Ectodermal cell (in vitro differentiated cells): ENCODE data around the gene UGT2B15.
"Not testable (repeated sequence)": the region's sequence is repeated elsewhere in the genome, so short reads cannot be mapped to it uniquely, and the experiment has no call there.

Source experiments
- H3K27ac ChIP-seq: 2 replicates; pipeline ENCODE4 v1.7.0; 2013; ENCODE audit warnings: mild to moderate bottlenecking, low read depth, low read length; ENCODE audit not compliant: insufficient read depth, poor library complexity, severe bottlenecking
- H3K27me3 ChIP-seq: 2 replicates; pipeline ENCODE4 v1.7.0; 2013; ENCODE audit warnings: mild to moderate bottlenecking, low read length; ENCODE audit not compliant: insufficient read depth, control insufficient read depth, poor library complexity, severe bottlenecking
- H3K36me3 ChIP-seq: one replicate; pipeline ENCODE4 v1.7.0; 2013; ENCODE audit warnings: low read length; ENCODE audit not compliant: control insufficient read depth, insufficient read depth
- H3K4me1 ChIP-seq: one replicate; pipeline ENCODE4 v1.7.0; 2013; ENCODE audit warnings: low read length; ENCODE audit not compliant: control insufficient read depth, insufficient read depth
- H3K4me3 ChIP-seq: 2 replicates; pipeline ENCODE4 v1.7.0; 2013; ENCODE audit warnings: low read depth, low read length, control low read depth; ENCODE audit not compliant: insufficient read depth
- H3K9me3 ChIP-seq: 2 replicates; pipeline ENCODE4 v1.7.0; 2013; ENCODE audit warnings: mild to moderate bottlenecking, low read length, moderate library complexity; ENCODE audit not compliant: control insufficient read depth
- WGBS, 2 experiments: methylation state at CpG; one replicate each; pipeline ENCODE4 v1.1.7; 2013; ENCODE audit warnings: missing lambda C conversion rate in 2 of 2; 5-methylcytosine and 5-hydroxymethylcytosine counted together

The UGT2B15 gene

GRCh38 chr4:68691186-68691585, 20.7 kb upstream of the UGT2B15 start:
- Histone ChIP-seq H3K27ac (no peak overlapping the region), H3K27me3 (no peaks in the 10 kb centered on the region), H3K9me3 (no peaks in the 10 kb centered on the region), H3K4me3 (no peak overlapping the region), H3K36me3 (no peaks in the 10 kb centered on the region), H3K4me1 (no peaks in the 10 kb centered on the region)
- 86 to 95% methylated on average over 3 of the region's 3 CpGs for WGBS, 2 experiments

GRCh38 chr4:68683034-68683433, 12.6 kb upstream of the UGT2B15 start:
- no peak overlapping the region for H3K27ac ChIP-seq
- H3K4me3 ChIP-seq, result no peak overlapping the region
- H3K9me3 ChIP-seq, result no peaks in the 10 kb centered on the region
- no peaks in the 10 kb centered on the region for H3K27me3 ChIP-seq
- no peaks in the 10 kb centered on the region for H3K36me3 ChIP-seq
- WGBS, 2 experiments, result 86 to 96% methylated on average over 5 of the region's 5 CpGs
- no peaks in the 10 kb centered on the region for H3K4me1 ChIP-seq

GRCh38 chr4:68681298-68681697, 10.8 kb upstream of the UGT2B15 start:
- not testable (repeated sequence) for H3K27me3 ChIP-seq, H3K9me3 ChIP-seq, H3K36me3 ChIP-seq, H3K4me3 ChIP-seq, H3K4me1 ChIP-seq, H3K27ac ChIP-seq
- 89 to 91% methylated on average over 3 of the region's 3 CpGs for WGBS, 2 experiments

GRCh38 chr4:68673143-68673542, 2.7 kb upstream of the UGT2B15 start:
- Histone ChIP-seq H3K9me3 (no peaks in the 10 kb centered on the region), H3K27ac (no peak overlapping the region), H3K4me1 (no peaks in the 10 kb centered on the region), H3K27me3 (no peaks in the 10 kb centered on the region), H3K4me3 (no peak overlapping the region), H3K36me3 (no peaks in the 10 kb centered on the region)
- 89 to 92% methylated on average over 7 of the region's 7 CpGs for WGBS, 2 experiments

GRCh38 chr4:68671217-68671616, 765 bp upstream of the UGT2B15 start:
- not testable (repeated sequence) for H3K4me1 ChIP-seq

GRCh38 chr4:68668537-68669163, 1.8 kb downstream of the UGT2B15 start:
- not testable (repeated sequence) for H3K9me3 ChIP-seq, H3K27ac ChIP-seq, H3K27me3 ChIP-seq, H3K36me3 ChIP-seq, H3K4me3 ChIP-seq, H3K4me1 ChIP-seq

More at GRCh38 chr4:68671217-68671616, 765 bp upstream of the UGT2B15 start:
- not testable (repeated sequence) for H3K27ac ChIP-seq, H3K4me3 ChIP-seq, H3K36me3 ChIP-seq, H3K9me3 ChIP-seq, H3K27me3 ChIP-seq

- not testable (repeated sequence) for H3K27me3 ChIP-seq, H3K4me1 ChIP-seq, H3K9me3 ChIP-seq, H3K36me3 ChIP-seq, H3K4me3 ChIP-seq, H3K27ac ChIP-seq
Measured at GRCh38 chr4:68667551-68667950, 2.9 kb downstream of the UGT2B15 start.

- 84% methylated on average over 3 of the region's 3 CpGs for WGBS, 2 experiments
- H3K4me1 ChIP-seq, H3K9me3 ChIP-seq, H3K27me3 ChIP-seq, H3K27ac ChIP-seq, H3K36me3 ChIP-seq, H3K4me3 ChIP-seq: not testable (repeated sequence)
Measured at GRCh38 chr4:68664721-68665120, 5.7 kb downstream of the UGT2B15 start.

GRCh38 chr4:68662836-68663574, 7.4 kb downstream of the UGT2B15 start:
- WGBS, 2 experiments, result no CpG with 5 or more reads among the region's 1 CpG
- H3K4me1 ChIP-seq, H3K27ac ChIP-seq, H3K27me3 ChIP-seq, H3K9me3 ChIP-seq, H3K36me3 ChIP-seq, H3K4me3 ChIP-seq: not testable (repeated sequence)

GRCh38 chr4:68658672-68659071, 11.8 kb downstream of the UGT2B15 start:
- Histone ChIP-seq H3K4me1 (no peaks in the 10 kb centered on the region), H3K4me3 (no peak overlapping the region), H3K27ac (no peak overlapping the region), H3K36me3 (no peaks in the 10 kb centered on the region), H3K9me3 (no peaks in the 10 kb centered on the region), H3K27me3 (no peaks in the 10 kb centered on the region)
